ENCODE measurements around the gene THAP11.
"Not testable (repeated sequence)": the region's sequence is repeated elsewhere in the genome, so short reads cannot be mapped to it uniquely, and the experiment has no call there.

Gene THAP11

GRCh38 chr16:67837190-67837589, 4.9 kb upstream of the THAP11 start:
- not testable (repeated sequence) for DNase-seq

GRCh38 chr16:67837811-67838210, 4.3 kb upstream of the THAP11 start:
- DNase-seq, result no peak

GRCh38 chr16:67841198-67841815, 813 bp upstream of the THAP11 start:
- DNase-seq, result no peak

GRCh38 chr16:67842509-67843342, 606 bp downstream of the THAP11 start:
- peak; percentile 41 for DNase-seq

GRCh38 chr16:67843343-67843765, 1.2 kb downstream of the THAP11 start:
- no peak for DNase-seq

- DNase-seq, result no peak
Measured at GRCh38 chr16:67844497-67844896, 2.4 kb downstream of the THAP11 start.

GRCh38 chr16:67845291-67846062, 3.4 kb downstream of the THAP11 start:
- DNase-seq, result no peak

GRCh38 chr16:67846063-67846319, 3.9 kb downstream of the THAP11 start:
- no peak for DNase-seq

- peak; percentile 96 for DNase-seq
Measured at GRCh38 chr16:67846320-67847063, 4.4 kb downstream of the THAP11 start, which contains the start of gene NUTF2. Gene NUTF2, plus strand, starts transcription at chr16:67846933. Its CDS starts 18,198 bp downstream, at chr16:67865131.

GRCh38 chr16:67847064-67847861, 5.1 kb downstream of the THAP11 start, which contains the start of gene CENPT:
Gene CENPT, minus strand, starts transcription at chr16:67847693. Its CDS starts 13,834 bp downstream, at chr16:67833859.
- DNase-seq, result no peak

- no peak for DNase-seq
Measured at GRCh38 chr16:67848118-67848517, 6.0 kb downstream of the THAP11 start.

- DNase-seq, result no peak
Measured at GRCh38 chr16:67853670-67854069, 11.6 kb downstream of the THAP11 start.

- DNase-seq, result no peak
Measured at GRCh38 chr16:67855789-67856188, 13.7 kb downstream of the THAP11 start.

GRCh38 chr16:67856927-67857546, 14.9 kb downstream of the THAP11 start:
- DNase-seq, result no peak

GRCh38 chr16:67857547-67858233, 15.6 kb downstream of the THAP11 start:
- no peak for DNase-seq

GRCh38 chr16:67858500-67858899, 16.4 kb downstream of the THAP11 start:
- DNase-seq, result no peak

- no peak for DNase-seq
Measured at GRCh38 chr16:67860589-67861398, 18.7 kb downstream of the THAP11 start.

GRCh38 chr16:67861877-67862276, 19.8 kb downstream of the THAP11 start:
- DNase-seq, result no peak

- no peak for DNase-seq
Measured at GRCh38 chr16:67862623-67863583, 20.8 kb downstream of the THAP11 start.
